Lung microvascular endothelial cell (primary cell): ENCODE measurements around the gene MAST2. TPM values are rescaled to one million over a fixed set of nuclear protein-coding genes. Genes with fewer than 3 reads are reported as not detected.
A peak's percentile ranks its signal among the peaks of the same experiment; 100 is the strongest.

Experiments used
- DNase-seq, 2 donors: peaks; one replicate each; pipeline versions ENCODE4 v3.0.0 to v3.0.0-alpha.2; 2010; ENCODE audit warnings: low read depth in 2 of 2
- total RNA-seq: library from RNA; depleted of rRNA; stranded (reverse); fragments of >200 nt; gene quantifications from 2 replicates; pipeline ENCODE4 v1.2.1, GENCODE V29; 2014

The MAST2 gene
- 8.5 and 8.7 TPM in 2 replicates for total RNA-seq

GRCh38 chr1:45803299-45803780 is at the start of gene MAST2:
TSS of gene MAST2 (plus strand) at chr1:45803612. CDS start at chr1:45803896, 284 bp downstream.
- peak; percentile 90 to 92 for DNase-seq

- no peak for DNase-seq
Observed at GRCh38 chr1:45755697-45756096, 47.7 kb upstream of the MAST2 start.

DNA sequence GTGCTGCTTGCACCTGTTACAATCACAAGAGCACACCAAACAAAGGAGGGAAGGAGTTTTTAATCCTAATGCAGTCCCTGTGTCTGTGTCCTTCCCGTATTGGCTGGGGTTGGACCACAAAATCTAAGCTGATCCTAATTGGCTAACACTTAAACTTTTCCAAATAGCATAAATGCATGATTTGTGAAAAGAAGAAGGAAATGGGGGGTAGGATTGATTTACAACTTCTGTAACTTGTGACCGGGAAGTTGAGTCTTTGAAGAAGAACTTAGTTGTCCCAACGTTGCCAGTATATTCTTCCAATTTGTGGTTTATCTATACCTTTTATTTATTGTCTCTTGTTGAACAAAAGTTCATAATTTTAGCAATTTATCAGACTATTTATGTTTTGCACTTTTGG is 41.1 kb upstream of the MAST2 start:
- no peak for DNase-seq

DNA sequence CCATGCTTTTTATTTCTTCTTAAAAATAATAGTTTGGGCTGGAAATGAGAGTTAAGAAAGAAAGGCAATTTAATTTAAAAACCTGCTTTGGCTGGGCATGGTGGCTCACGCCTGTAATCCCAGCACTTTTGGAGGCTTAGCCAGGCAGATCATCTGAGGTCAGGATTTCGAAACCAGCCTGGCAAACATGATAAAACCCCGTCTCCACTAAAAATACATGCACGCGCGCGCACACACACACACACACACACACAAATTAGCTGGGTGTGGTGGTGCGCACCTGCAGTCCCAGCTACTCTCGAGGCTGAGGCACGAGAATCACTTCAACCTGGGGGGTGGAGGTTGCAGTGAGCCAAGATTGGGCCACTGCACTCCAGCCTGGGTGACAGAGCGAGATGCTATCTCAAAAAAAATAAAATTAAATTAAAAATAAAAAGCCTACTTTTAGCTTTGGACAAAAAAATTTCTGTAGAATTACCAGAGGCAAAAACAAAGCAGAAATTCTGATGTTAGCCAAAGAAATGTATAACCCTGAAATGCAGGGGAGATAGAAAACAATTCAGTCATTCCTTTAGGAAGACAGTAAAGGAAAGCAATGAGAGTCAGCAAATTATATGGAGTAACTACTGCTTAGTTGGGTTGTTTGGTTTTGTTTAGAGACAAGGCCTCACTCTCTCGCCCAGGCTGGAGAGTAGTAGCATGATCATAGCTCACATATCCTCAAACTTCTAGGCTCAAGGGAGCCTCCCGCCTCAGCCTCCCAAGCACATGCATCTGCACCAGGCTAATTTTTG is 37.2 kb upstream of the MAST2 start:
- no peak for DNase-seq

GRCh38 chr1:45767035-45767434 is 36.4 kb upstream of the MAST2 start:
- DNase-seq: peak in 1 of 2 donors; percentile 56

- DNase-seq: no peak
Observed at GRCh38 chr1:45769261-45769932, 34.0 kb upstream of the MAST2 start.

DNA sequence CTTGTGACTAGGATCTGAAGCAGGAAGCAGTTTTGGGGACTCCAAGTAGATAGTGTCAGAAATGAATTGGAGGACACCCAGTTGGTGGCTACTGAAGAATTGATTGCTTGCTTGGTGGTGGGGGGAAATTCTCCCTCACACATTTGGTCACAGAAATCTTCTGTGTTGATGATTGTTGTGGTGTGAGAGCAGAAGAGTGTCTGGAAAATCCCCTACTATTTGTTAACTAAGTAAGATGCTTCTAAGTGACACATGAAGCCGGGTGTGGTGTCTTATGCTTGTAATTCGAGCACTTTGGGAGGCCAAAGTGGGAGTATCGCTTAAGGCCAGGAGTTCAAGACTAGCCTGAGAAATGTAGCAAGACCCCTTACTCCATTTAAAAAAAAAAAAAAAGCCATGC is 30.4 kb upstream of the MAST2 start:
- DNase-seq: no peak

DNA sequence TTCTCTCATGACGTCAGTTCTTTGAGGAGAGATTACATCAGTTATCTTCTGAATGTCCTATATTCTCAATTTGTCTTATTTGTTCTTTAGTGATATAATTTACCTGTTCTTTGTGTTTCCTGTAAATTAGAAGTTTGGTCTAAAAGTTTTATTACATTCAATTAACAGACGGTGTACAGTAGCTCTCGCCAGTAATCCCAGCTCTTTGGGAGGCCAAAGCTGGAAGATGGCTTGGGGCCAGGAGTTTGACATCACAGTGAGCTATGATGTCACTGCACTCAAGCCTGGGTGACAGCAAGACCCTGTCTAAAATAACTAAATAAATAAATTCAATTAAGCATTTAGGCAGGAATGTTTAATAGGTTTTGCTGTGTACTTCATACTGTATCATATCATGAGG is 27.6 kb upstream of the MAST2 start:
- no peak for DNase-seq

DNA sequence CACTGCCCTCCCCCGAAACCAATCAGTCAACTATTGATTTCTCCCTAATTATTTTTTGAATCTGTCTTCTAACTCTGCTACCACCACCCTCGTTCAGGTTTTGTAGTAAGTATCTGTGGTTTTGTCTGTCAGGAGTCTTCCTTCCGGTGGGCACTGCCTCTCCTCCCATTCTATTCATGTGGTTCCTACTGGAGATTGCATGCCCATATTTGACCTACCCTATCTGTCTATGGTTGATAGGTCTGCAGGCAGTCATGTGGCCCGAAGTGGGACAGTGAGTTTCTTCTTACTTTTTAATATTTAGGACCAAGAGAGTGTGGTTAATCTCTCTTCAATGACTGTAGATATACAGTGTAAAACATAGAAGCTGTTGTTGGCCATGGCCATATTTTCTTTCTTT is 17.8 kb upstream of the MAST2 start:
- DNase-seq: no peak

GRCh38 chr1:45787905-45788304 is 15.5 kb upstream of the MAST2 start:
- no peak for DNase-seq

GRCh38 chr1:45789601-45790000 is 13.8 kb upstream of the MAST2 start:
- DNase-seq: no peak

- no peak for DNase-seq
Observed at GRCh38 chr1:45792744-45793143, 10.7 kb upstream of the MAST2 start.

- no peak for DNase-seq
Observed at GRCh38 chr1:45793942-45794604, 9.3 kb upstream of the MAST2 start.

DNA sequence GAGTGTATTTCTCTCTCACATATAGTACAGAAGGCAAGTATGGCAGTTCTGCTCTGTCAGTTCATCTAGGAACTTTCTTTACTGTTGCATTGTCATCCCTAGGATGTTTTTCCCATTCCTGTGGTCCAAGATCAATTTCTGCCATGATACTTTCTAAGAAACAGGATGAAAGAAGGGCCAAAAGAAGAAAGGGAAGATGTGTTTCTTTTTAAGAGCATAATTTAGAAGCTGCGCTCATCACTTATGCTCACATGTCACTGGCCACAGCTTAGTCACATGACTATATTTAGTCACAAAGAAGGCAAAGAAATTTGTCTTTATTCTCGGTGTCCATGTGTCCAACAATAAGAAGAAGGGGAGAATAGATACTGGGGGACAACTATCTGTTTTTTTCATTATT is 7.0 kb upstream of the MAST2 start:
- DNase-seq: no peak

GRCh38 chr1:45796946-45797345 is 6.5 kb upstream of the MAST2 start:
- DNase-seq: no peak

DNA sequence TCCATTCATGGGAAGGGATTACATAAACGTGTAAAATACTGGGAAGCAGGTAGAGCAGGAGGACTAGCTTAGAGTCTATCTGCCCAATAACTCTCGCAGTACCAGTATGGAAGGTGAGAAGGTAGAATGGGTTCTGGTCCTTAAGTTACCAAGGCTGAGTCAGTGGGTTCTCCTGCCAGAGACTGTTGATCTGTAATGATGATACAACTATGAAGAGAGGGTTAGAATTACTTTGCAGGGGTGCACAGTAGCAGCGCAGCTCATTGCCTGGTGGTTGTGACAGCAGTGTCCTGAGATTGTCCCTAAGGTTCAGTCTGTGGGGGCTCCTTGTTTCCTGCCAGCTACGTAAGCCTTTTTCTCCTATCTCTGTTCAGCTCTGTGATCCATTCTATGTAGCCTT is 2.5 kb upstream of the MAST2 start:
- no peak for DNase-seq

GRCh38 chr1:45802343-45803298 is 791 bp upstream of the MAST2 start:
- peak; percentile 89 to 96 for DNase-seq

GRCh38 chr1:45803781-45804668 is 613 bp downstream of the MAST2 start:
- peak; percentile 11 to 14 for DNase-seq

- peak in 1 of 2 donors; percentile 4 for DNase-seq
Observed at GRCh38 chr1:45804669-45804969, 1.2 kb downstream of the MAST2 start.

- DNase-seq: no peak
Observed at GRCh38 chr1:45806129-45806528, 2.7 kb downstream of the MAST2 start.
